ENCODE measurements around the gene LAMA2.

Gene LAMA2

GRCh38 chr6:129262661-129263060 lies 379.7 kb downstream of the LAMA2 start:
- Histone ChIP-seq H2BK5ac (ENCODE audit: low read depth, low read length, poor library complexity, severe bottlenecking) (no peak overlapping the region), H2BK12ac (ENCODE audit: low read length in 2 of 2) (no peak overlapping the region), H3K14ac (ENCODE audit: low read length in 2 of 2) (no peak overlapping the region)

GRCh38 chr6:129263176-129263575 lies 380.2 kb downstream of the LAMA2 start:
- H2BK5ac ChIP-seq (ENCODE audit: low read depth, low read length, poor library complexity, severe bottlenecking), result no peak overlapping the region
- WGBS, result 89% methylated on average over 7 of the region's 8 CpGs
- H3K4me3 ChIP-seq (ENCODE audit: insufficient read depth in 1 of 2, low read depth in 1 of 2, low read length in 2 of 2), result no peak overlapping the region
- H3K36me3 ChIP-seq (ENCODE audit: control insufficient read depth in 1 of 2, insufficient read depth in 2 of 2, low read depth in 1 of 2, low read length in 2 of 2), result peaks cover 0 to 7% of the 10 kb centered on the region in 2 experiments
- no peak overlapping the region for H3K14ac ChIP-seq (ENCODE audit: low read length in 2 of 2)
- H3K4me2 ChIP-seq (ENCODE audit: low read length, poor library complexity, severe bottlenecking), result no peak overlapping the region
- no peak overlapping the region for H4K91ac ChIP-seq (ENCODE audit: low read length)
- no peaks in the 10 kb centered on the region for H3K79me1 ChIP-seq (replicated peaks; ENCODE audit: low read length, poor library complexity, severe bottlenecking)
- no peaks in the 10 kb centered on the region for H3K27me3 ChIP-seq (ENCODE audit: control insufficient read depth in 1 of 2, insufficient read depth in 1 of 2, low read length in 2 of 2)
- no peak overlapping the region for H2AFZ ChIP-seq (ENCODE audit: low read depth, low read length)
- no peak overlapping the region for H2BK12ac ChIP-seq (ENCODE audit: low read length in 2 of 2)
- no peak overlapping the region for H3K4ac ChIP-seq (ENCODE audit: low read depth in 1 of 2, low read length in 2 of 2)
- H3K9me3 ChIP-seq (ENCODE audit: control insufficient read depth, low read length), result no peaks in the 10 kb centered on the region
- no peak overlapping the region for H3K18ac ChIP-seq (ENCODE audit: low read depth in 1 of 2, low read length in 2 of 2)
- no peak for DNase-seq
- H3K9ac ChIP-seq (ENCODE audit: low read length), result no peak overlapping the region
- no peak overlapping the region for H2BK120ac ChIP-seq (ENCODE audit: low read depth, low read length)
- H4K8ac ChIP-seq (ENCODE audit: low read length), result no peak overlapping the region
- no peak overlapping the region for H2BK15ac ChIP-seq (ENCODE audit: low read depth, poor library complexity, severe bottlenecking)
- no peak overlapping the region for H2AK5ac ChIP-seq (ENCODE audit: low read length, severe bottlenecking)
- no peaks in the 10 kb centered on the region for H3K4me1 ChIP-seq (ENCODE audit: control insufficient read depth, insufficient read depth, low read depth, low read length)
- H3K27ac ChIP-seq (ENCODE audit: low read length, poor library complexity, severe bottlenecking), result no peak overlapping the region
- H3K23ac ChIP-seq (ENCODE audit: low read length in 2 of 2), result no peak overlapping the region

More at GRCh38 chr6:129262661-129263060, 379.7 kb downstream of the LAMA2 start:
- no CpG with 5 or more reads among the region's 1 CpG for WGBS
- Histone ChIP-seq H2BK15ac (ENCODE audit: low read depth, poor library complexity, severe bottlenecking) (no peak overlapping the region), H3K27ac (ENCODE audit: low read length, poor library complexity, severe bottlenecking) (no peak overlapping the region), H3K9ac (ENCODE audit: low read length) (no peak overlapping the region), H3K9me3 (ENCODE audit: control insufficient read depth, low read length) (no peaks in the 10 kb centered on the region), H4K8ac (ENCODE audit: low read length) (no peak overlapping the region), H2AFZ (ENCODE audit: low read depth, low read length) (no peak overlapping the region), H3K23ac (ENCODE audit: low read length in 2 of 2) (no peak overlapping the region), H2AK5ac (ENCODE audit: low read length, severe bottlenecking) (no peak overlapping the region), H3K79me1 (replicated peaks; ENCODE audit: low read length, poor library complexity, severe bottlenecking) (no peaks in the 10 kb centered on the region), H3K4ac (ENCODE audit: low read depth in 1 of 2, low read length in 2 of 2) (no peak overlapping the region), H3K18ac (ENCODE audit: low read depth in 1 of 2, low read length in 2 of 2) (no peak overlapping the region), H2BK120ac (ENCODE audit: low read depth, low read length) (no peak overlapping the region), H3K4me3 (ENCODE audit: insufficient read depth in 1 of 2, low read depth in 1 of 2, low read length in 2 of 2) (no peak overlapping the region), H3K27me3 (ENCODE audit: control insufficient read depth in 1 of 2, insufficient read depth in 1 of 2, low read length in 2 of 2) (no peaks in the 10 kb centered on the region), H3K36me3 (ENCODE audit: control insufficient read depth in 1 of 2, insufficient read depth in 2 of 2, low read depth in 1 of 2, low read length in 2 of 2) (peaks cover 0 to 5% of the 10 kb centered on the region in 2 experiments), H3K4me2 (ENCODE audit: low read length, poor library complexity, severe bottlenecking) (no peak overlapping the region), H3K4me1 (ENCODE audit: control insufficient read depth, insufficient read depth, low read depth, low read length) (no peaks in the 10 kb centered on the region), H4K91ac (ENCODE audit: low read length) (no peak overlapping the region)
- no peak for DNase-seq

- Histone ChIP-seq H2BK5ac (ENCODE audit: low read depth, low read length, poor library complexity, severe bottlenecking) (no peak overlapping the region), H3K9me3 (ENCODE audit: control insufficient read depth, low read length) (no peaks in the 10 kb centered on the region), H3K18ac (ENCODE audit: low read depth in 1 of 2, low read length in 2 of 2) (no peak overlapping the region), H2AK5ac (ENCODE audit: low read length, severe bottlenecking) (no peak overlapping the region), H3K36me3 (ENCODE audit: control insufficient read depth in 1 of 2, insufficient read depth in 2 of 2, low read depth in 1 of 2, low read length in 2 of 2) (peaks cover 0 to 7% of the 10 kb centered on the region in 2 experiments), H3K4me1 (ENCODE audit: control insufficient read depth, insufficient read depth, low read depth, low read length) (no peaks in the 10 kb centered on the region), H2BK15ac (ENCODE audit: low read depth, poor library complexity, severe bottlenecking) (no peak overlapping the region), H2BK120ac (ENCODE audit: low read depth, low read length) (no peak overlapping the region), H3K27ac (ENCODE audit: low read length, poor library complexity, severe bottlenecking) (no peak overlapping the region), H3K4ac (ENCODE audit: low read depth in 1 of 2, low read length in 2 of 2) (no peak overlapping the region), H3K4me3 (ENCODE audit: insufficient read depth in 1 of 2, low read depth in 1 of 2, low read length in 2 of 2) (no peak overlapping the region), H2AFZ (ENCODE audit: low read depth, low read length) (no peak overlapping the region), H4K91ac (ENCODE audit: low read length) (no peak overlapping the region), H3K23ac (ENCODE audit: low read length in 2 of 2) (no peak overlapping the region), H3K9ac (ENCODE audit: low read length) (no peak overlapping the region), H2BK12ac (ENCODE audit: low read length in 2 of 2) (no peak overlapping the region), H3K4me2 (ENCODE audit: low read length, poor library complexity, severe bottlenecking) (no peak overlapping the region), H3K27me3 (ENCODE audit: control insufficient read depth in 1 of 2, insufficient read depth in 1 of 2, low read length in 2 of 2) (no peaks in the 10 kb centered on the region), H3K79me1 (replicated peaks; ENCODE audit: low read length, poor library complexity, severe bottlenecking) (no peaks in the 10 kb centered on the region), H4K8ac (ENCODE audit: low read length) (no peak overlapping the region), H3K14ac (ENCODE audit: low read length in 2 of 2) (no peak overlapping the region)
- no peak for DNase-seq
- WGBS, result 70% methylated on average over 3 of the region's 3 CpGs
Observed at GRCh38 chr6:129264480-129265045, 381.6 kb downstream of the LAMA2 start.

GRCh38 chr6:129267028-129267427 lies 384.1 kb downstream of the LAMA2 start:
- Histone ChIP-seq H4K8ac (ENCODE audit: low read length) (no peak overlapping the region), H3K23ac (ENCODE audit: low read length in 2 of 2) (no peak overlapping the region), H3K9me3 (ENCODE audit: control insufficient read depth, low read length) (no peaks in the 10 kb centered on the region), H2AFZ (ENCODE audit: low read depth, low read length) (no peak overlapping the region), H2BK12ac (ENCODE audit: low read length in 2 of 2) (no peak overlapping the region), H3K27ac (ENCODE audit: low read length, poor library complexity, severe bottlenecking) (no peak overlapping the region), H3K14ac (ENCODE audit: low read length in 2 of 2) (no peak overlapping the region), H2AK5ac (ENCODE audit: low read length, severe bottlenecking) (no peak overlapping the region), H3K9ac (ENCODE audit: low read length) (no peak overlapping the region), H2BK15ac (ENCODE audit: low read depth, poor library complexity, severe bottlenecking) (no peak overlapping the region), H3K27me3 (ENCODE audit: control insufficient read depth in 1 of 2, insufficient read depth in 1 of 2, low read length in 2 of 2) (no peaks in the 10 kb centered on the region), H3K4ac (ENCODE audit: low read depth in 1 of 2, low read length in 2 of 2) (no peak overlapping the region), H3K4me3 (ENCODE audit: insufficient read depth in 1 of 2, low read depth in 1 of 2, low read length in 2 of 2) (no peak overlapping the region), H3K18ac (ENCODE audit: low read depth in 1 of 2, low read length in 2 of 2) (no peak overlapping the region), H2BK5ac (ENCODE audit: low read depth, low read length, poor library complexity, severe bottlenecking) (no peak overlapping the region), H4K91ac (ENCODE audit: low read length) (no peak overlapping the region), H3K36me3 (ENCODE audit: control insufficient read depth in 1 of 2, insufficient read depth in 2 of 2, low read depth in 1 of 2, low read length in 2 of 2) (peaks cover 0 to 20% of the 10 kb centered on the region in 2 experiments), H2BK120ac (ENCODE audit: low read depth, low read length) (no peak overlapping the region), H3K4me1 (ENCODE audit: control insufficient read depth, insufficient read depth, low read depth, low read length) (no peaks in the 10 kb centered on the region), H3K4me2 (ENCODE audit: low read length, poor library complexity, severe bottlenecking) (no peak overlapping the region), H3K79me1 (replicated peaks; ENCODE audit: low read length, poor library complexity, severe bottlenecking) (no peaks in the 10 kb centered on the region)
- WGBS, result 82% methylated on average over 4 of the region's 5 CpGs
- DNase-seq, result no peak

Data from mesenchymal stem cell (in vitro differentiated cells and primary cell).